ENCODE results near the gene C2orf69. TPM values are rescaled to one million over a fixed set of nuclear protein-coding genes. Genes with fewer than 3 reads are reported as not detected.

Gene C2orf69
- total and polyA plus RNA-seq, 2 of the 13 experiments (the other 11 are each of a cell fraction or from before 2014, with no cell fraction given): 4.8 to 19.3 TPM

GRCh38 chr2:199955339-199956061, 44.4 kb downstream of the C2orf69 start, which contains the start of the genes MAIP1 and TYW5 (continued):
- TF ChIP-seq, protein P1, sequence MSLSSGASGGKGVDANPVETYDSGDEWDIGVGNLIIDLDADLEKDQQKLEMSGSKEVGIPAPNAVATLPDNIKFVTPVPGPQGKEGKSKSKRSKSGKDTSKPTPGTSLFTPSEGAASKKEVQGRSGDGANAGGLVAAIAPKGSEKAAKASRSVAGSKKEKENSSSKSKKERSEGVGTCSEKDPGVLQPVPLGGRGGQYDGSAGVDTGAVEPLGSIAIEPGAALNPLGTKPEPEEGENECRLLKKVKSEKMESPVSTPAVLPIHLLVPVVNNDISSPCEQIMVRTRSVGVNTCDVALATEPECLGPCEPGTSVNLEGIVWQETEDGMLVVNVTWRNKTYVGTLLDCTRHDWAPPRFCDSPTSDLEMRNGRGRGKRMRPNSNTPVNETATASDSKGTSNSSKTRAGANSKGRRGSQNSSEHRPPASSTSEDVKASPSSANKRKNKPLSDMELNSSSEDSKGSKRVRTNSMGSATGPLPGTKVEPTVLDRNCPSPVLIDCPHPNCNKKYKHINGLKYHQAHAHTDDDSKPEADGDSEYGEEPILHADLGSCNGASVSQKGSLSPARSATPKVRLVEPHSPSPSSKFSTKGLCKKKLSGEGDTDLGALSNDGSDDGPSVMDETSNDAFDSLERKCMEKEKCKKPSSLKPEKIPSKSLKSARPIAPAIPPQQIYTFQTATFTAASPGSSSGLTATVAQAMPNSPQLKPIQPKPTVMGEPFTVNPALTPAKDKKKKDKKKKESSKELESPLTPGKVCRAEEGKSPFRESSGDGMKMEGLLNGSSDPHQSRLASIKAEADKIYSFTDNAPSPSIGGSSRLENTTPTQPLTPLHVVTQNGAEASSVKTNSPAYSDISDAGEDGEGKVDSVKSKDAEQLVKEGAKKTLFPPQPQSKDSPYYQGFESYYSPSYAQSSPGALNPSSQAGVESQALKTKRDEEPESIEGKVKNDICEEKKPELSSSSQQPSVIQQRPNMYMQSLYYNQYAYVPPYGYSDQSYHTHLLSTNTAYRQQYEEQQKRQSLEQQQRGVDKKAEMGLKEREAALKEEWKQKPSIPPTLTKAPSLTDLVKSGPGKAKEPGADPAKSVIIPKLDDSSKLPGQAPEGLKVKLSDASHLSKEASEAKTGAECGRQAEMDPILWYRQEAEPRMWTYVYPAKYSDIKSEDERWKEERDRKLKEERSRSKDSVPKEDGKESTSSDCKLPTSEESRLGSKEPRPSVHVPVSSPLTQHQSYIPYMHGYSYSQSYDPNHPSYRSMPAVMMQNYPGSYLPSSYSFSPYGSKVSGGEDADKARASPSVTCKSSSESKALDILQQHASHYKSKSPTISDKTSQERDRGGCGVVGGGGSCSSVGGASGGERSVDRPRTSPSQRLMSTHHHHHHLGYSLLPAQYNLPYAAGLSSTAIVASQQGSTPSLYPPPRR (CRISPR knock-in tag; IDR thresholded peaks at IDR 0.05; ENCODE audit: borderline replicate concordance): peak; percentile 66
- TF ChIP-seq TEAD3 (CRISPR knock-in tag; optimal IDR thresholded peaks at IDR 0.05; ENCODE audit: borderline replicate concordance) (peak; percentile 60), AKAP8 (CRISPR knock-in tag; IDR thresholded peaks at IDR 0.05) (peak; percentile 75; the same call in 1 of the 2 replicates), ZNF710 (CRISPR knock-in tag; IDR thresholded peaks at IDR 0.05; ENCODE audit: borderline replicate concordance) (peak; percentile 92; the same call in 1 of the 2 replicates), CHD2 (IDR thresholded peaks at IDR 0.05; ENCODE audit: low read depth, low read length) (no peak), NPAS2 (CRISPR knock-in tag; IDR thresholded peaks at IDR 0.05; ENCODE audit: borderline replicate concordance) (no peak), THRA (CRISPR knock-in tag; IDR thresholded peaks at IDR 0.05; ENCODE audit: borderline replicate concordance) (peak; percentile 77), ARID4A (CRISPR knock-in tag; IDR thresholded peaks at IDR 0.05; ENCODE audit: borderline replicate concordance) (peak; percentile 97)

Measured in HepG2 (cell line).